ENCODE data around the gene YWHAQ.

- TF ChIP-seq POLR2A (IDR thresholded peaks at IDR 0.05; ENCODE audit: low read depth, low read length) (no peak), POLR2AphosphoS5 (IDR thresholded peaks at IDR 0.05; ENCODE audit: low read depth, low read length) (no peak), TAF1 (IDR thresholded peaks at IDR 0.05; ENCODE audit: borderline replicate concordance, low read depth, low read length) (no peak)
Measured at GRCh38 chr2:9638532-9638931, 7.7 kb upstream of the YWHAQ start.

All from GM12892 (cell line).